Measurements from ENCODE around the gene ARL6. TPM values are rescaled to one million over a fixed set of nuclear protein-coding genes. Genes with fewer than 3 reads are reported as not detected.
"Not testable (repeated sequence)": the region's sequence is repeated elsewhere in the genome, so short reads cannot be mapped to it uniquely, and the experiment has no call there.

The ARL6 gene
- total RNA-seq, 1 donor from 2014 or later = 15.2 TPM

GRCh38 chr3:97821287-97821773, 56.8 kb downstream of the ARL6 start:
- no peak for DNase-seq (ENCODE audit: low read depth)

- DNase-seq (ENCODE audit: low read depth) = peak; percentile 52
These were observed 57.3 kb downstream of the ARL6 start, which contains the start of gene CRYBG3 for GRCh38 chr3:97821774-97822358. TSS of gene CRYBG3 (plus strand) at chr3:97822011. CDS start at chr3:97822207, 196 bp downstream.

GRCh38 chr3:97822359-97822775, 57.8 kb downstream of the ARL6 start:
- peak; percentile 39 for DNase-seq (ENCODE audit: low read depth)

- DNase-seq (ENCODE audit: low read depth) = no peak
These were observed 58.8 kb downstream of the ARL6 start for GRCh38 chr3:97823046-97824004.

- DNase-seq (ENCODE audit: low read depth) = no peak
These were observed 60.5 kb downstream of the ARL6 start for GRCh38 chr3:97825101-97825500.

- DNase-seq (ENCODE audit: low read depth) = no peak
These were observed 63.3 kb downstream of the ARL6 start for GRCh38 chr3:97827741-97828471.

- no peak for DNase-seq (ENCODE audit: low read depth)
These were observed 64.6 kb downstream of the ARL6 start for GRCh38 chr3:97829198-97829597.

GRCh38 chr3:97830638-97831037, 66.1 kb downstream of the ARL6 start:
- no peak for DNase-seq (ENCODE audit: low read depth)

GRCh38 chr3:97831140-97831539, 66.6 kb downstream of the ARL6 start:
- DNase-seq (ENCODE audit: low read depth) = no peak

- not testable (repeated sequence) for DNase-seq (ENCODE audit: low read depth)
These were observed 68.6 kb downstream of the ARL6 start for GRCh38 chr3:97833184-97833583.

GRCh38 chr3:97835761-97836160, 71.2 kb downstream of the ARL6 start:
- no peak for DNase-seq (ENCODE audit: low read depth)

- DNase-seq (ENCODE audit: low read depth) = no peak
These were observed 73.8 kb downstream of the ARL6 start for GRCh38 chr3:97838393-97838792.

GRCh38 chr3:97839944-97840343, 75.4 kb downstream of the ARL6 start:
- DNase-seq (ENCODE audit: low read depth) = no peak

GRCh38 chr3:97841304-97841703, 76.7 kb downstream of the ARL6 start:
- DNase-seq (ENCODE audit: low read depth) = no peak

- no peak for DNase-seq (ENCODE audit: low read depth)
These were observed 77.4 kb downstream of the ARL6 start for GRCh38 chr3:97841956-97842355.

- DNase-seq (ENCODE audit: low read depth) = no peak
These were observed 84.2 kb downstream of the ARL6 start for GRCh38 chr3:97848779-97849178.

Other genes with a start within 250 kb of the ARL6 start
- gene CRYBG3, start 57.3 kb downstream of the ARL6 start, total RNA-seq = 15.8 and 39.9 TPM in 2 replicates
- 29.6 and 40.8 TPM in 2 replicates for gene RIOX2, start 207.7 kb downstream of the ARL6 start, total RNA-seq